GM19372 (cell line): ENCODE data around the gene FRMD3.

Experiments
- ATAC-seq: cut with Tn5 transposase; IDR thresholded peaks from one replicate; pipeline ENCODE4 v1.9.1; 2021; ENCODE audit warnings: mild to moderate bottlenecking, low read depth, moderate library complexity; ENCODE audit not compliant: unreplicated experiment

Gene FRMD3

GRCh38 chr9:83299094-83299493 lies 239.1 kb downstream of the FRMD3 start:
- ATAC-seq, result no peak

GRCh38 chr9:83296123-83296522 lies 242.1 kb downstream of the FRMD3 start:
- peak; percentile 72 for ATAC-seq

- ATAC-seq, result no peak
These were observed 243.4 kb downstream of the FRMD3 start for GRCh38 chr9:83294816-83295215.

GRCh38 chr9:83291196-83291595 lies 247.0 kb downstream of the FRMD3 start:
- ATAC-seq, result no peak

GRCh38 chr9:83290692-83291091 lies 247.5 kb downstream of the FRMD3 start:
- no peak for ATAC-seq

GRCh38 chr9:83287021-83287420 lies 251.2 kb downstream of the FRMD3 start:
- ATAC-seq, result no peak

- ATAC-seq, result no peak
These were observed 252.6 kb downstream of the FRMD3 start for GRCh38 chr9:83285445-83286225.

- no peak for ATAC-seq
These were observed 253.5 kb downstream of the FRMD3 start for GRCh38 chr9:83284746-83285145.

- ATAC-seq, result no peak
These were observed 254.7 kb downstream of the FRMD3 start for GRCh38 chr9:83283528-83283927.

GRCh38 chr9:83281306-83282255 lies 256.6 kb downstream of the FRMD3 start:
- ATAC-seq, result no peak

- no peak for ATAC-seq
These were observed 257.4 kb downstream of the FRMD3 start for GRCh38 chr9:83280790-83281189.

GRCh38 chr9:83280268-83280667 lies 257.9 kb downstream of the FRMD3 start:
- no peak for ATAC-seq

GRCh38 chr9:83274787-83275186 lies 263.4 kb downstream of the FRMD3 start:
- no peak for ATAC-seq

- ATAC-seq, result no peak
These were observed 266.5 kb downstream of the FRMD3 start for GRCh38 chr9:83271665-83272071.

- no peak for ATAC-seq
These were observed 268.1 kb downstream of the FRMD3 start for GRCh38 chr9:83270116-83270515.

- no peak for ATAC-seq
These were observed 270.5 kb downstream of the FRMD3 start for GRCh38 chr9:83267741-83268140.

GRCh38 chr9:83266666-83267496 lies 271.3 kb downstream of the FRMD3 start:
- ATAC-seq, result no peak

- ATAC-seq, result no peak
These were observed 271.9 kb downstream of the FRMD3 start for GRCh38 chr9:83266331-83266665.

- no peak for ATAC-seq
These were observed 273.9 kb downstream of the FRMD3 start for GRCh38 chr9:83264315-83264714.

GRCh38 chr9:83259558-83259957 lies 278.6 kb downstream of the FRMD3 start:
- no peak for ATAC-seq
